A673 (cell line): Measurements from ENCODE around the gene BTRC. TPM values are rescaled to one million over a fixed set of nuclear protein-coding genes. Genes with fewer than 3 reads are reported as not detected.
A peak's percentile ranks its signal among the peaks of the same experiment; 100 is the strongest.

Experiments used
- BruUV-seq: library from RNA; stranded (reverse); fragments of 400-500 nt; replicated peaks from 2 replicates; lab custom pipeline; 2021; lab: Mats Ljungman, UMichigan
- CTCF ChIA-PET: fragments of 300-600 bp; sonication (Branson Sonifier 250); formaldehyde crosslinking; loops from one replicate; lab custom pipeline; 2022; ENCODE audit warnings: antibody characterized with exemption; lab: Charles Lee
- POLR2A ChIA-PET: fragments of 300-600 bp; sonication (Branson Sonifier 250); formaldehyde crosslinking; loops from one replicate; lab custom pipeline; 2022; ENCODE audit warnings: antibody characterized with exemption; ENCODE audit not compliant: low non-redundant PET; lab: Charles Lee
- DNase-seq: peaks from one replicate; pipeline ENCODE4 v3.0.0-alpha.2; 2015; ENCODE audit warnings: low spot score
- H3K27ac ChIP-seq: fragments of 200-600 bp; sonication (generic); 2 replicates; pipeline ENCODE4 v1.5.1; 2016; ENCODE audit warnings: mixed run types, low read depth, mild to moderate bottlenecking, mixed read lengths, antibody characterized with exemption, low read length; ENCODE audit not compliant: poor library complexity, severe bottlenecking
- H3K27me3 ChIP-seq: fragments of 200-600 bp; sonication (generic); replicated peaks from 2 replicates; pipeline ENCODE4 v1.6.1; 2017; ENCODE audit warnings: mixed run types, low read depth, mild to moderate bottlenecking, mixed read lengths, antibody characterized with exemption, low read length; ENCODE audit not compliant: insufficient read depth, poor library complexity
- H3K36me3 ChIP-seq: fragments of 200-600 bp; sonication (generic); 2 replicates; pipeline ENCODE4 v1.6.1; 2016; ENCODE audit warnings: mixed run types, mild to moderate bottlenecking, mixed read lengths, antibody characterized with exemption, low read length; ENCODE audit not compliant: insufficient read depth, poor library complexity, severe bottlenecking
- H3K4me1 ChIP-seq: fragments of 200-600 bp; sonication (generic); 2 replicates; pipeline ENCODE4 v1.6.1; 2017; ENCODE audit warnings: mixed run types, mild to moderate bottlenecking, mixed read lengths, antibody characterized with exemption, low read length; ENCODE audit not compliant: insufficient read depth, poor library complexity, severe bottlenecking
- H3K4me3 ChIP-seq: fragments of 200-600 bp; sonication (generic); 2 replicates; pipeline ENCODE4 v1.5.1; 2016; ENCODE audit warnings: low read depth, mixed run types, mild to moderate bottlenecking, mixed read lengths, low read length; ENCODE audit not compliant: poor library complexity, severe bottlenecking
- H3K9me3 ChIP-seq: fragments of 200-600 bp; sonication (generic); 2 replicates; pipeline ENCODE4 v1.6.1; 2016; ENCODE audit warnings: mixed run types, low read depth, mild to moderate bottlenecking, mixed read lengths, antibody characterized with exemption, low read length; ENCODE audit not compliant: poor library complexity, severe bottlenecking
- CTCF ChIP-seq: fragments of 300-800, 200-600 bp; sonication (generic); conservative IDR thresholded peaks from 2 replicates; pipeline ENCODE4 v1.5.1; 2017; ENCODE audit warnings: low read depth, mild to moderate bottlenecking, antibody characterized with exemption, low read length, moderate library complexity, mixed read lengths
- EZH2 ChIP-seq: fragments of 200-600 bp; sonication (generic); IDR thresholded peaks from 2 replicates; pipeline ENCODE4 v1.6.1; 2017; ENCODE audit warnings: borderline replicate concordance, low read depth, mild to moderate bottlenecking, mixed read lengths, antibody characterized with exemption, low read length; ENCODE audit not compliant: poor library complexity, severe bottlenecking
- intact Hi-C: fragments of 100-400 bp; cut with micrococcal nuclease; formaldehyde crosslinking; loops from one replicate; pipeline ENCODE4 v1.10.0; 2022; ENCODE audit not compliant: unreplicated experiment
- total RNA-seq: library from RNA; stranded (reverse); gene quantifications from 2 replicates; pipeline ENCODE4 v1.2.3, GENCODE V29; 2021

BTRC gene
- total RNA-seq, 1 experiment from 2014 or later = 22.6 TPM

- no peak overlapping the region for H3K4me3 ChIP-seq
- no peaks in the 10 kb centered on the region for H3K4me1 ChIP-seq
- intact Hi-C loops = no loop called here
- H3K27ac ChIP-seq = no peak overlapping the region
- H3K27me3 ChIP-seq = no peaks in the 10 kb centered on the region
- no peaks in the 10 kb centered on the region for H3K9me3 ChIP-seq
- no peak for TF ChIP-seq CTCF
- TF ChIP-seq EZH2 = no peak
- DNase-seq = peak; percentile 43
- ChIA-PET CTCF (interaction anchor here (0.6 kb wide), 1 partner anchor 177 kb away, joined by 3 read pairs; no protein-coding TSS in a partner anchor), POLR2A (no interaction called here)
- no peaks in the 10 kb centered on the region for H3K36me3 ChIP-seq
- no TSS peak for BruUV-seq
These were observed 34.6 kb upstream of the BTRC start for GRCh38 chr10:101319241-101319915.

- POLR2A ChIA-PET = interaction anchor here (0.6 kb wide), 1 partner anchor 16 kb away, joined by 3 read pairs; no protein-coding TSS in a partner anchor
- TF ChIP-seq EZH2 (no peak), CTCF (no peak)
These were observed 32.9 kb upstream of the BTRC start for GRCh38 chr10:101321073-101321472.

GRCh38 chr10:101322266-101323108 lies 31.5 kb upstream of the BTRC start:
- Histone ChIP-seq H3K36me3 (no peaks in the 10 kb centered on the region), H3K4me3 (no peak overlapping the region), H3K9me3 (no peaks in the 10 kb centered on the region), H3K4me1 (no peaks in the 10 kb centered on the region), H3K27me3 (no peaks in the 10 kb centered on the region), H3K27ac (no peak overlapping the region)
- CTCF ChIA-PET = no interaction called here
- POLR2A ChIA-PET = no interaction called here
- intact Hi-C loops = no loop called here
- no peak for DNase-seq
- BruUV-seq = no TSS peak
- TF ChIP-seq CTCF (no peak), EZH2 (no peak)

More at GRCh38 chr10:101321073-101321472, 32.9 kb upstream of the BTRC start:
- Histone ChIP-seq H3K9me3 (no peaks in the 10 kb centered on the region), H3K4me1 (no peaks in the 10 kb centered on the region), H3K27ac (no peak overlapping the region), H3K36me3 (no peaks in the 10 kb centered on the region), H3K4me3 (no peak overlapping the region), H3K27me3 (no peaks in the 10 kb centered on the region)
- DNase-seq = no peak
- CTCF ChIA-PET = no interaction called here
- BruUV-seq = no TSS peak
- intact Hi-C loops = no loop called here
